Measurements from ENCODE around the gene TJP2.

Gene TJP2

DNA sequence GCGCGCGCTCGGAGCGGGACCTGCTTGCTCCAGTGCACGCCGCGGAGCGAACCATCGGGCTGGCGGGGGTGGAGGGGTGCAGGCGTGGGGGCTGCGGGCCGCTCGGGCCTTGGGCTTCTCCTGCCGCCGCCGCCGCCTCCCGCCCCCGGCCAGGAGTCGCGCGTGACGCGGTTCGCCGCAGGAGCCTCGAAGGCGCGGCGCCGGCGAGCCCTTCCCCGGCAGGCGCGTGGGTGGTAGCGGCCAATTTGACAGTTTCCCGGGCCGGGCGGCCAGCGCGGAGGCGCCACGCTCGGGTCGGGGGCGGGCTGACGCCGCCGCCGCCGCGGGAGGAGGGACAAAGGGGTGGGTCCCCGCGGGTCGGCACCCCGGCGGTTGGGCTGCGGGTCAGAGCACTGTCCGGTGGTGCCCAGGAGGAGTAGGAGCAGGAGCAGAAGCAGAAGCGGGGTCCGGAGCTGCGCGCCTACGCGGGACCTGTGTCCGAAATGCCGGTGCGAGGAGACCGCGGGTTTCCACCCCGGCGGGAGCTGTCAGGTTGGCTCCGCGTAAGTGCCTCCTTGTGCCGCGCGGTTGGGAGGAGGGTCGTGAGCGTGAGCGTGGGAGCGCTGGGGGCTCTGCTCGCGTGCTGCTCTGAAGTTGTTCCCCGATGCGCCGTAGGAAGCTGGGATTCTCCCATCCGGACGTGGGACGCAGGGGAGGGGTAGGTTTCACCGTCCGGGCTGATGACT, at the start of gene TJP2:
TJP2 (plus strand) TSS at position 387 of the 725 bp plus-strand sequence; CDS start at position 483, 96 bp downstream.
- DNase-seq: peak; percentile 82

DNA sequence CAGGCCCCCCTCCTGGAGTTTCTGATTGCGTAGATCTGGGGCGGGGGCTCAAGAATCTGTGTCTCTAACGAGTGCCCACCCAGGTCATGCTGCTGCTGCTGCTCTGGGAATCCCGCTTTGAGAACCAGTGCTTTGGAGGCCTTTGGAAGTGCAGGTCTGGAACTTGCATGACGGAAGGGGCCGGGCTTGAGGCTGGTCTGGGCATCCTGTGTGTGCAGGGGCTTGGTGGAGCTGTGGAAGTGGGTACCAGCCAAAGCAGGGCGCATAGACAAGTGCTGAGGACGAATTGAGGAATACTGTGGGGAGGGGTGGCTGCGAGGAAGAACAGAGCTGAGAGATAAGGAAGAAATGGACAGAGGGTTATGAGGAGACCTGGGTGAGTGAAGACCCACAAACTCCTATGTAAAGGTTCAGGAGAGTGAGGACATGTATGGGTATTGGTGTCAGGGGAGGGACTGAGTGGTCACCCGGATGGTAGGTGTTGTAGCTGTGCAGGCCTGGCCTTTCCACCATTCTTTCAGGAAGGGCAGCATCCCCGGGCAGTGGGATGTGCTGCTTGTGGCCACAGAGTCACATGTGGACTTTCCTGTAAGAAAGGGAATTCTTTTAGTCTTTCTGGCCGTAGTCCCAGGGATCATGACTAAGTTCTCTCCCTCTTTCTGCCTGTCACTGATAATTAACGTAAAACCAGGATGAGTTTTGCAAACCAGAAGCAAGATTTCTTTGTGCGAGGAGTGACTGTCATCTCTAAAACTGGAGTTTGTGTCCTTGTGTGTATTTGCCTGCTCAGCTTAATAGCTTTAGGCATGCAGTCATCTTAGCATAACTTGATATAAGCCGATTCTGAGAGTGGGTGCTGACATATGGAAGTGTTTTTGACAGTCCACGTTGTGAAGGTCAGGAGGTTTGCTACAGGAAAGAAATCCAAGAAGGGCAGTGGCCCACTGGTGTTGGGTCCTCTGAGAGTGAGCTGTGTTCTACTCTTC, 43.3 kb upstream of the TJP2 start:
- DNase-seq: no peak

DNA sequence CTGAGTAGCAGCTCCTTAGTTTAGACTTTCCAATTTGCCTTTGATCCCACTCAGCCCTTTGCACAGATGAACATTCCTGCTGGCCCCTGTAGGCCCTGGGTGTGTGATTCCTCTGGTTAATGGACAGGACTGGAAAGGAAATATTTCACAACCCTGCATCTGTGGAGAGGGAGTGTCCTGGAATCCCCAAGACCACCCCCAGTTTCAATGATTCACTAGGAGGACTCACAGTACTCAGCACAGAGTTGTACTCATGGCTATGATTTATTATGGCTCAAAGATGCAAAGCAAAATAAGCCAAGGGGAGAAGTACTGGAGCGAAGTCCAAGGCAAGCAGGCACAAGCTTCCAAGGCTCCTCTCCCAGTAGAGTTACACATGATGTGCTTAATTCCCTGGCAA, 42.4 kb upstream of the TJP2 start:
- no peak for DNase-seq

DNA sequence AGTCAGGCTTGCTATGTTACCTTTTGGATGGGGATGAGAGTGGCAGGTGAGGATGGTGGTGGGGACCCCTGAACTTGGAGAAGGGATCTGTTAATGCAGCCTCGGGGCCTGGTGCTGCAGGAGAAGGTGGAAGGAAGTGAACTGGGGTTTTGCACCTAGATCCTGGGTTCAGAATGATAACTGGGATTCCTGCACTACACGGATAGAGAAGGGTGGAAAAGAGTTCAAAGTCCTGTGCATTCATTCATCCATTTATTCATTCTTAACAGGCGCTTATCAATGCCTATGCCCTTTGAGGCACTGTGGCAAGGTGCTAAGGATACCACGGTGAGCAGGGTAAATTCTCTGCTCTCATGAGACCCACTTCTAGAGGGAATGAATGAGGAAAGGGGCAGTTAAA, 41.7 kb upstream of the TJP2 start:
- no peak for DNase-seq

DNA sequence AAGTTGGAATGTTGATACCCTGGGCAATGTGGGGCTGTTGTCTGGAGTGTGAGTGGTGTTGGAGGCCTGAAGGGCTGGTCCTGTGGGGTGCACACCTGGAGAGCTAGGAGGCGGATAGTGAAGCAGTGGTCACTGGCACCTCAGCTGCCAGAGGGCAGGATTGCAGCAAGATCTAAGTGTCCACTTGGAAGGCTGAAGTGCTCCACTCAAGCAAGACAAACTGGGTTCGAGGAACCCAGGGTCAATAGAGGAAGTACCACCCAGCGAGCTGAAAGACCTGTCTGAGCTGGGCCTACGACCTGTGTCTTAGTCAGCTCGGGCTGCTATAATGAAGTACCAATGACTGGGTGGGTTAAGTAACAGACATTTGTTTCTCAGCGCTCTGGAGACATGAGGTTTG, 39.7 kb upstream of the TJP2 start:
- no peak for DNase-seq

- DNase-seq: no peak
These were observed 37.9 kb upstream of the TJP2 start for GRCh38 chr9:69136185-69136584.

GRCh38 chr9:69136779-69137178, 37.3 kb upstream of the TJP2 start:
- DNase-seq: no peak

GRCh38 chr9:69137311-69137710, 36.8 kb upstream of the TJP2 start:
- no peak for DNase-seq

- DNase-seq: no peak
These were observed 34.5 kb upstream of the TJP2 start for GRCh38 chr9:69139596-69139995.

DNA sequence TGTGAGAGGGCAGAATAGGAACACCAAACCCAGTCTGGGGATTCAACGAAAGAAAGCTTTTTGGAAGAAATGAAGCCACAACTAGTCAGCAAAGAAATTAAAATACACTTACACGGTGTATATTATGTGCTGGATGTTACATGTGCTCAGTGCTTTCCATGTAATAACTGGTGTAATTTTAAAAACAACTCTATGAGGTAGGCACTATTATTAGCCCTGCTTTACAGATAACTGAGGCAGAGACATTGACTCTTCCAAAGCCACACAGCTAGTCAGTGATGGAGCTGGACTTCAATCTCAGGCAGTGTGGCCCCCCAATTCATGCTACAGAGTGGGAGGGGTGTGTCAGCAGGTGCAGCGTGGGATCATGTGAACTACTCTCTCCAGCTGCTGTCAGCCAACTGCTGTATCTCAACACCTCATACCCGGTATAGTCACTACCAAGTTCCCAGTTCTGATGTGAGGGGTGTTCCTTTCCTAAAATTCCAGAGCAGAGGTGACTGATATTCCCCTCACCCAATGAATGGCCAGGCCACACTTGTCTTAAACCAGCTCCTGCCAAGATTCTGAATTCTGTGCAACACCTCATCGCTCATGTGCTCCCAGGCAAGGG, 33.8 kb upstream of the TJP2 start:
- no peak for DNase-seq

DNA sequence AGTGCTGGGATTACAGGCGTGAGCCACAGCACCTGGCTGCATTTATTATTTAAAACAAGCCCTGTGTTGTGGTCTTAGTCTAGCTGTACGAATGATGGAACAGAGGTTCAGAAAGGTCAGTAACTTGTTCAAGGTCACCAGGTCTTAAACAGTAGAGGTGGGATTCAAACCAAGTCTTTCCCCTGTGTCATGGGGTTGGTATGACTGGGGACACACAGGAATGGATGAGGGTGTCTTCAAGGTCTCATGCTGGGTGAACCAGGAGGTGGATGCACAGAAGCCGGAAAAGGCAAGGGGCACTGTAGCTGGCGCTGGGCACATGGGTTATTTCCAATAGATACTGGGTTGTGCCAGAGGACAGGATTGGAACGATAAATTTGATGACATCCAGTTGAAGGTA, 32.2 kb upstream of the TJP2 start:
- DNase-seq: no peak

DNA sequence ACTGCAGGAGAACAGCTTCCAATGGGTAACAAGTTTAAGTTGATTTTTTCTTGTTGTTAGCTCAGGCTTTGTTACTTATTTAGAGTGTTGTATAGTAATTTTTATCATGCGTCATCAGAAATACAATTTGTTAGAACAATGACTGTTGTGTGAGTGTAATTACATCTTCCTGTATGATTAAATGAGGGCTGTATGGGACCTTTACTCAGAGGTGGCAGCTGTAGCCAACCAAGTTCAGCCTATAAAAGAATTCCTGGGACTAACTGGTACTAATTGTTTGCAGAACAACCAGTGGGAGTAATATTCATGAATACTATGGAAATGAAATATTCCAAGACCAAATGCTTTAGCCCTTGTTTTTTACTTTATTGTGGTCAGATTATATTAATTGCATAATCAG, 30.8 kb upstream of the TJP2 start:
- DNase-seq: no peak

GRCh38 chr9:69145144-69145715, 28.8 kb upstream of the TJP2 start:
- no peak for DNase-seq

DNA sequence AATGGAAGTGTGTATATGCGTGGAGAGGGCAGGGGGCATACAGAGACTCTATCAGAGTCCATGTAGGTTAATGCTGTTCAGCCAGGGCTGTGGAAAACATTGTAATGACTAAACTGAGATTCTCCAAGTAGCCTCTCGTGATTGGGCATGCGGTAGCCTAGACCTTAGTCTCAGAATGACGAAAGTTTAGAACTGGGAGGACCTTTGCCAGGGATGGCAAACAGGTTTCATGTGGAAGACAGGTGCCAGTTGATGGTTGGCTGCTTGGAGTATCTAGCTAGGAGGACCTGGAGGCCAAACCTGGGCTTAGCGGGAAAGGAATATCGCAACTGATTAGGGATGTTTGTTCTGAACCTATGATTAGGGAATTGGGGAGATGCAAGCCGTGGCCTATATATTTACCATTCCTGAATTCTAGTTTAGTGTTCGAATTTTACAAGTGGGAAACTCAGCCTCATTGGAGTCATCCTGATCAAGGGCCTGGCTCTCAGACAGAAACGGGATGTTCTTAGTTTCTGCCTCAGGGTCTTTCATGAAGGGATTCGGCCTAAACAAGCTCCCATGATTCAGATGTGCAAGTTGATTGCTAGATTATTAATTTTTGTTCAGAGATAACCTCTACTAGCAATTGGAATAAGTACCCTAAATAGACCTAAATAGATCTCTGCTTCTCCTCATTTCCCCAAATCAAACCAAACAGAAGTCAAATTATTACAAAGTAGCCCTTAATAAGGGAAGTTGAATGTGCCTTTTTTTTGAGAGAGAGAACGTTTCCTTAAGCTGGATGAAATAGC, 26.8 kb upstream of the TJP2 start:
- DNase-seq: no peak

- DNase-seq: no peak
These were observed 24.7 kb upstream of the TJP2 start for GRCh38 chr9:69149321-69149807.

- no peak for DNase-seq
These were observed 22.6 kb upstream of the TJP2 start for GRCh38 chr9:69151506-69151905.

DNA sequence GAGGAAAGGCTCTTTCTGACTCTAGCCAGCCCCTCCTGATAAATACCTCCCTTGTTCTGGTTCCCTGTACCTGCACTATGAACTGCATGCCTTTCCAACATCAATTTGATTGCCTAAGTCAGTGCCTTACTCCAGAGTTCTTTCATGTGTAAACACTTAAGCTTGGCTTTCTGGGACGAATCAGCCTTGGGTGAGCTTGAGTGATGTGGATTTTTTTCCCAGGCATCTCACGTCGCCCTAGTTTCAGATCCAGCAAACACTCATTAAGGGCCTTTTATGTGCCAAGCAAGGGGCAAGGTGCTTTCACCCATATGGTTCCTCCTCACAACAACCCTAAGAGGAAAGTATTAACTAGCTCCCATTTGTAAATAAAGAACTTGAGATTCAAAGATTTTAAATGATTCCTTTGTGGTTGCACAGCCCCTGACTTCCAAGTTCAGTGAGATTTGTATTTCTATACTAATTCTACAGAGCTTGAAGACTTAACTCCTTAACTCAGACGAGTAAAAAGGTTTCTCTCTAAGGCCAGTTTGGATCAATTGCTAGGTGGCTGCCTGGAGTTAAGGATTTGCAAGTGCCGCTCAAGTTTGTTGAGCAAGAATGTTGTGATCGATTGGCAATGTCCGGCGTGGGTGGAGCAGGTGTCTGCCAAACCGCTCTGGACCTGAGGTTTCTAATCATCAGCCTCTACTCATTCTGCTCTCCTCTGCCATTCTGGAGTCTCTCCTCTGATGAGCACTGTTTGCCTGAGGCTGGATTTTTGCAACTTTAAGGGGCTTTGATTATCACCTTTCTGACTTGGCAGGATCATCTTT, 20.2 kb upstream of the TJP2 start:
- DNase-seq: no peak

GRCh38 chr9:69155341-69156030, 18.6 kb upstream of the TJP2 start:
- no peak for DNase-seq

DNA sequence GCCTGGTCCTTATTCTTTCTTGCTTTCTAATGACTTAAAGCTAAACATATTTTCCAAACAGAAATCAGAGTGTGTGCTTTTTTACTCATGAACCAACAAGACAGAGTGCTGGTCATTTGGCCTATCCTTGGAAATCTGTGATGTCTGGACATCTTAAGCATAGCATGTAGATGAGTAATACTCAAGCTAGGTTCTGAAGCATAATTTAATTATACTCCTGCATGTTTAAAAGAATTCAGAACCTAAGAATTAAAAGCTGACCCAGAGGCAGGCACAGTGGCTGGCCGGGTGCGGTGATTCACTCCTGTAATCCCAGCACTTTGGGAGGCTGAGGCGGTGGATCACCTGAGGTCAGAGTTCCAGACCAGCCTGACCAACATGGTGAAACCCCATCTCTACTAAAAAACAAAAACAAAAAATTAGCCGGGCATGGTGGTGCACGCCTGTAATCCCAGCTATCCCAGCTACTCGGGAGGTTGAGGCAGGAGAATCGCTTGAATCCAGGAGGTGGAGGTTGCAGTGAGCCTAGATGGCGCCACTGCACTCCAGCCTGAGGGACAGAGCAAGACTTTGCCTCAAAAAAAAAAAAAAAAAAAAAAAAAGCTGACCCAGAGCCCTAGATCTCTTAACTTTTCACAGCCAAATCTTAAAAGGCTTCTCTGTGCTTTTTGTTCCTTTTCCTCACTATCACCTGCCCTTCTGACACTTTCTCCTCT, 16.2 kb upstream of the TJP2 start:
- no peak for DNase-seq

DNA sequence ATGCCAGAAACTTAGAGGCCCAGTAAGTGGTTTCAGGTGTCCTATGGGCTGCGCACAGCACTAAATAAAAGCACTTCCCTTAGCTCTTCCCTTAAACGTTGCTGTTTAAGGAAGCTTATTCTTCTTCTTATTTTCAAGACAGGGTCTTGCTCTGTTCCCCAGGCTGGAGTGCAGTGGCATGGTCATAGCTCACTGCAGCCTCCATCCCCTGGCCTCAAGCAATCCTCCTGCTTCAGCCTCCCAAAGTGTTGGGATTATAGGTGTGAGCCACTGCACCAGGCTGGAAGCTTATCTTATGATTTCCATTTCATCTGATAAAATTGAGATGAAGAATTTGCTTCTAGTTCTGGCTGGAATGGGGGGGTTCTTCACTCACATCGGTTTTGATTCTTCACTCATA, 15.6 kb upstream of the TJP2 start:
- no peak for DNase-seq

All from activated effector memory CD4-positive, alpha-beta T cell treated with anti-CD3 and anti-CD28 coated beads, Interleukin-2, amount 50 U/mL, for 16 hours (primary cell).